H9 (cell line): Measurements from ENCODE around the gene ARAP1. TPM values are rescaled to one million over a fixed set of nuclear protein-coding genes. Genes with fewer than 3 reads are reported as not detected.
A peak's percentile ranks its signal among the peaks of the same experiment; 100 is the strongest.

Experiments
- DNase-seq: peaks from one replicate; pipeline ENCODE4 v3.0.0-alpha.2; 2017
- H2AFZ ChIP-seq: one replicate; pipeline ENCODE4 v1.6.1; 2013; ENCODE audit warnings: mild to moderate bottlenecking, low read length, control low read depth, moderate library complexity
- H2AK5ac ChIP-seq: 2 replicates; pipeline ENCODE4 v1.6.1; 2013; ENCODE audit warnings: low read length, control low read depth, mixed read lengths; ENCODE audit not compliant: insufficient read length
- H2BK120ac ChIP-seq: one replicate; pipeline ENCODE4 v1.6.1; 2013; ENCODE audit warnings: low read depth, mild to moderate bottlenecking, low read length, control low read depth, inconsistent platforms; ENCODE audit not compliant: poor library complexity, severe bottlenecking
- H2BK12ac ChIP-seq: 2 replicates; pipeline ENCODE4 v1.6.1; 2013; ENCODE audit warnings: low read length, control low read depth, mixed read lengths, low read depth; ENCODE audit not compliant: insufficient read length
- H2BK15ac ChIP-seq: 2 replicates; pipeline ENCODE4 v1.6.1; 2013; ENCODE audit warnings: low read depth, low read length, control low read depth
- H2BK20ac ChIP-seq: one replicate; pipeline ENCODE4 v1.6.1; 2013; ENCODE audit warnings: low read depth, mild to moderate bottlenecking, low read length, control low read depth, inconsistent platforms; ENCODE audit not compliant: poor library complexity, severe bottlenecking
- H2BK5ac ChIP-seq: 2 replicates; pipeline ENCODE4 v1.6.1; 2013; ENCODE audit warnings: low read length, control low read depth, mixed read lengths; ENCODE audit not compliant: insufficient read length
- H3K14ac ChIP-seq: 2 replicates; pipeline ENCODE4 v1.6.1; 2013; ENCODE audit warnings: low read length, control low read depth; ENCODE audit not compliant: insufficient read depth
- H3K18ac ChIP-seq: 2 replicates; pipeline ENCODE4 v1.6.1; 2013; ENCODE audit warnings: low read depth, mild to moderate bottlenecking, mixed read lengths, low read length, control low read depth; ENCODE audit not compliant: insufficient read length
- H3K23ac ChIP-seq: 2 replicates; pipeline ENCODE4 v1.6.1; 2013; ENCODE audit warnings: low read length, control low read depth, mixed read lengths, low read depth; ENCODE audit not compliant: insufficient read length
- H3K23me2 ChIP-seq: 2 replicates; pipeline ENCODE4 v1.6.1; 2013; ENCODE audit warnings: low read depth, mild to moderate bottlenecking, mixed read lengths, low read length, control low read depth; ENCODE audit not compliant: insufficient read length, poor library complexity, severe bottlenecking
- H3K27ac ChIP-seq: 2 replicates; pipeline ENCODE4 v1.5.1; 2013; ENCODE audit warnings: low read length, control low read depth, mixed read lengths, low read depth; ENCODE audit not compliant: insufficient read length
- H3K27me3 ChIP-seq: 2 replicates; pipeline ENCODE4 v1.6.1; 2013; ENCODE audit warnings: low read length, control low read depth, inconsistent platforms; ENCODE audit not compliant: insufficient read depth
- H3K4ac ChIP-seq: 2 replicates; pipeline ENCODE4 v1.6.1; 2013; ENCODE audit warnings: low read depth, mild to moderate bottlenecking, control low read depth, inconsistent platforms, low read length, moderate library complexity
- H3K4me1 ChIP-seq: 2 replicates; pipeline ENCODE4 v1.6.1; 2013; ENCODE audit warnings: low read length, control low read depth, inconsistent platforms; ENCODE audit not compliant: insufficient read depth
- H3K4me2 ChIP-seq: 2 replicates; pipeline ENCODE4 v1.6.1; 2013; ENCODE audit warnings: low read length, control low read depth, mixed read lengths; ENCODE audit not compliant: insufficient read length, insufficient read depth
- H3K56ac ChIP-seq: 2 replicates; pipeline ENCODE4 v1.6.1; 2013; ENCODE audit warnings: low read depth, mild to moderate bottlenecking, mixed read lengths, low read length, control low read depth; ENCODE audit not compliant: insufficient read length
- H3K79me1 ChIP-seq: 2 replicates; pipeline ENCODE4 v1.6.1; 2013; ENCODE audit warnings: low read depth, mild to moderate bottlenecking, moderate library complexity, low read length, control low read depth, inconsistent platforms; ENCODE audit not compliant: insufficient read depth, poor library complexity, severe bottlenecking
- H3K79me2 ChIP-seq: 2 replicates; pipeline ENCODE4 v1.6.1; 2013; ENCODE audit warnings: low read length, control low read depth, inconsistent platforms; ENCODE audit not compliant: insufficient read depth
- H3K9ac ChIP-seq: 2 replicates; pipeline ENCODE4 v1.6.1; 2013; ENCODE audit warnings: low read length, control low read depth, mixed read lengths; ENCODE audit not compliant: insufficient read length; ENCODE audit errors: extremely low read depth
- H3K9me3 ChIP-seq: one replicate; pipeline ENCODE4 v1.6.1; 2013; ENCODE audit warnings: low read depth, low read length, inconsistent platforms; ENCODE audit not compliant: control insufficient read depth
- H3T11ph ChIP-seq: one replicate; pipeline ENCODE4 v1.6.1; 2013; ENCODE audit warnings: mild to moderate bottlenecking, low read length, control low read depth, inconsistent platforms
- H4K20me1 ChIP-seq: one replicate; pipeline ENCODE4 v1.6.1; 2013; ENCODE audit not compliant: control insufficient read depth, insufficient read length, insufficient read depth
- H4K5ac ChIP-seq: 2 replicates; pipeline ENCODE4 v1.6.1; 2013; ENCODE audit warnings: low read depth, mild to moderate bottlenecking, mixed read lengths, low read length, control low read depth; ENCODE audit not compliant: insufficient read length
- H4K8ac ChIP-seq: replicated peaks from 2 replicates; pipeline ENCODE4 v1.6.1; 2013; ENCODE audit warnings: low read length, control low read depth, mixed read lengths, low read depth; ENCODE audit not compliant: insufficient read length
- H4K91ac ChIP-seq: 2 replicates; pipeline ENCODE4 v1.6.1; 2013; ENCODE audit warnings: low read depth, mild to moderate bottlenecking, moderate library complexity, mixed read lengths, low read length, control low read depth; ENCODE audit not compliant: insufficient read length
- H3K27ac Mint-ChIP-seq, 3 experiments: 2 replicates in 2 of 3; 3 replicates in 1 of 3; pipeline ENCODE4 v1.8.0; 2020 to 2021; ENCODE audit warnings: mixed read lengths in 3 of 3, mild to moderate bottlenecking in 1 of 3, moderate library complexity in 1 of 3
- H3K27me3 Mint-ChIP-seq: 2 replicates; pipeline ENCODE4 v1.8.0; 2021; ENCODE audit warnings: low read depth, mild to moderate bottlenecking, moderate library complexity, mixed read lengths
- H3K36me3 Mint-ChIP-seq, 3 experiments: 2 replicates in 2 of 3; 3 replicates in 1 of 3; pipeline ENCODE4 v1.8.0; 2020 to 2021; ENCODE audit warnings: low read depth in 3 of 3, mixed read lengths in 3 of 3; ENCODE audit not compliant: insufficient read depth in 1 of 3
- H3K4me1 Mint-ChIP-seq, 2 experiments: 2 replicates each; pipeline ENCODE4 v1.8.0; 2020; ENCODE audit warnings: mixed read lengths in 2 of 2
- H3K4me3 Mint-ChIP-seq, 2 experiments: 2 replicates in 1 of 2; 3 replicates in 1 of 2; pipeline ENCODE4 v1.8.0; 2020 to 2021; ENCODE audit warnings: mild to moderate bottlenecking in 2 of 2, mixed read lengths in 2 of 2, moderate library complexity in 1 of 2
- H3K9me3 Mint-ChIP-seq, 2 experiments: 2 replicates in 1 of 2; 3 replicates in 1 of 2; pipeline ENCODE4 v1.8.0; 2020; ENCODE audit warnings: mild to moderate bottlenecking in 2 of 2, mixed read lengths in 2 of 2, moderate library complexity in 1 of 2
- WGBS: extraction: QIAGEN DNeasy Blood & Tissue Kit; methylation state at CpG from one replicate; pipeline ENCODE4 v1.1.7; 2013; ENCODE audit warnings: missing lambda C conversion rate, low lambda C conversion rate, mixed read lengths; ENCODE audit not compliant: insufficient read length; ENCODE audit errors: extremely low coverage; 5-methylcytosine and 5-hydroxymethylcytosine counted together
- total RNA-seq: library from RNA; stranded (reverse); gene quantifications from 2 replicates; pipeline ENCODE4 v1.2.1, GENCODE V29; 2021
- TF ChIP-seq, protein P1 (sequence below): fragments of 200-600 bp; sonication (generic); conservative IDR thresholded peaks from 3 replicates; pipeline ENCODE4 v1.8.0; 2021; ENCODE audit warnings: antibody characterized with exemption, mild to moderate bottlenecking

The ARAP1 gene
- total RNA-seq, 1 experiment from 2014 or later, result 59.4 TPM

- WGBS, result no CpG with 5 or more reads among the region's 5 CpGs
- Histone ChIP-seq H3K4me1 (no peaks in the 10 kb centered on the region), H3K4ac (no peak overlapping the region), H4K5ac (no peak overlapping the region), H3K56ac (no peak overlapping the region), H3K4me2 (no peak overlapping the region), H2AFZ (no peak overlapping the region), H3K27ac (no peak overlapping the region), H2BK20ac (no peak overlapping the region), H3K23ac (no peak overlapping the region), H3K79me1 (peaks cover 8% of the 10 kb centered on the region), H3K9ac (no peak overlapping the region), H4K91ac (no peak overlapping the region), H2BK5ac (no peak overlapping the region), H3K79me2 (peaks cover 9% of the 10 kb centered on the region; the same call in 1 of the 2 replicates), H2BK15ac (no peak overlapping the region), H3K23me2 (no peaks in the 10 kb centered on the region), H3K9me3 (no peaks in the 10 kb centered on the region), H4K20me1 (peaks cover 3% of the 10 kb centered on the region), H3K27me3 (no peaks in the 10 kb centered on the region), H2AK5ac (no peak overlapping the region), H2BK120ac (no peak overlapping the region), H2BK12ac (no peak overlapping the region), H3K18ac (no peak overlapping the region), H3T11ph (no peak overlapping the region), H4K8ac (no peak overlapping the region), H3K14ac (no peak overlapping the region)
- Mint-ChIP-seq H3K9me3 (no peaks in the 10 kb centered on the region; a peak in 1 of 5 replicates), H3K27me3 (no peaks in the 10 kb centered on the region), H3K4me3 (no peak overlapping the region), H3K27ac (peak overlapping the region in 1 of 3 experiments; percentile 52; a peak in 1 of 7 replicates), H3K36me3 (peaks cover 6 to 11% (median 9%) of the 10 kb centered on the region in 3 experiments; a peak in 5 of 7 replicates), H3K4me1 (peaks cover 17 to 23% of the 10 kb centered on the region in 2 experiments)
- TF ChIP-seq, protein P1, sequence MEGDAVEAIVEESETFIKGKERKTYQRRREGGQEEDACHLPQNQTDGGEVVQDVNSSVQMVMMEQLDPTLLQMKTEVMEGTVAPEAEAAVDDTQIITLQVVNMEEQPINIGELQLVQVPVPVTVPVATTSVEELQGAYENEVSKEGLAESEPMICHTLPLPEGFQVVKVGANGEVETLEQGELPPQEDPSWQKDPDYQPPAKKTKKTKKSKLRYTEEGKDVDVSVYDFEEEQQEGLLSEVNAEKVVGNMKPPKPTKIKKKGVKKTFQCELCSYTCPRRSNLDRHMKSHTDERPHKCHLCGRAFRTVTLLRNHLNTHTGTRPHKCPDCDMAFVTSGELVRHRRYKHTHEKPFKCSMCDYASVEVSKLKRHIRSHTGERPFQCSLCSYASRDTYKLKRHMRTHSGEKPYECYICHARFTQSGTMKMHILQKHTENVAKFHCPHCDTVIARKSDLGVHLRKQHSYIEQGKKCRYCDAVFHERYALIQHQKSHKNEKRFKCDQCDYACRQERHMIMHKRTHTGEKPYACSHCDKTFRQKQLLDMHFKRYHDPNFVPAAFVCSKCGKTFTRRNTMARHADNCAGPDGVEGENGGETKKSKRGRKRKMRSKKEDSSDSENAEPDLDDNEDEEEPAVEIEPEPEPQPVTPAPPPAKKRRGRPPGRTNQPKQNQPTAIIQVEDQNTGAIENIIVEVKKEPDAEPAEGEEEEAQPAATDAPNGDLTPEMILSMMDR, result no peak
- DNase-seq, result no peak
Observed at GRCh38 chr11:72724021-72724551, 28.1 kb downstream of the ARAP1 start.
